Hepatocyte (in vitro differentiated cells): ENCODE measurements around the gene CHST15.

Source experiments
- CTCF ChIP-seq: fragments of 200-600 bp; sonication (generic); IDR thresholded peaks from 2 replicates; pipeline ENCODE4 v1.5.1; 2016; ENCODE audit warnings: antibody characterized with exemption, mild to moderate bottlenecking; ENCODE audit not compliant: poor library complexity
- EZH2phosphoT487 ChIP-seq: fragments of 200-600 bp; sonication (generic); IDR thresholded peaks from one replicate; pipeline ENCODE4 v1.6.1; 2018; ENCODE audit warnings: antibody characterized with exemption, mild to moderate bottlenecking, low read depth, moderate library complexity; ENCODE audit not compliant: unreplicated experiment, severe bottlenecking

GRCh38 chr10:123991611-123992570, 101.5 kb downstream of the CHST15 start:
- TF ChIP-seq CTCF (no peak), EZH2phosphoT487 (no peak)
